ENCODE results near the gene NKPD1. TPM values are rescaled to one million over a fixed set of nuclear protein-coding genes. Genes with fewer than 3 reads are reported as not detected.
A peak's percentile ranks its signal among the peaks of the same experiment; 100 is the strongest.

Gene NKPD1
- total and polyA plus RNA-seq, 2 donors (not counting 1 experiment from before 2014, with no cell fraction given) = 0.27 to 0.36 TPM

GRCh38 chr19:45177817-45178261 lies 17.1 kb upstream of the NKPD1 start, which contains the start of gene TRAPPC6A:
TSS of gene TRAPPC6A (minus strand) at chr19:45178237. CDS start at chr19:45178218, 19 bp downstream.
- Histone ChIP-seq H3K36me3 (replicated peaks in 1 of 2; ENCODE audit: control extremely low read depth in 1 of 2, control insufficient read depth in 1 of 2, extremely low read depth in 1 of 2, insufficient read depth in 2 of 2, low read length in 1 of 2) (peaks cover 4% of the 10 kb centered on the region in 2 experiments), H3K9ac (ENCODE audit: low read length) (peak within 1 kb of the TSS; percentile 86), H3K27me3 (replicated peaks in 1 of 4; ENCODE audit: control extremely low read depth in 1 of 4, control insufficient read depth in 3 of 4, insufficient read depth in 4 of 4, low read length in 3 of 4) (no peaks in the 10 kb centered on the region), H3K79me2 (ENCODE audit: control insufficient read depth, insufficient read depth, low read length) (peaks cover 61% of the 10 kb centered on the region), H2AFZ (ENCODE audit: insufficient read depth, low read depth, low read length, poor library complexity, severe bottlenecking) (peak within 1 kb of the TSS; percentile 92), H3K4me1 (ENCODE audit: control insufficient read depth in 2 of 2, insufficient read depth in 2 of 2, low read length in 2 of 2) (peaks cover 25 to 38% of the 10 kb centered on the region in 2 donors), H3K4me2 (replicated peaks; ENCODE audit: low read depth, low read length, poor library complexity, severe bottlenecking) (peak within 1 kb of the TSS; percentile 95), H4K20me1 (ENCODE audit: control insufficient read depth, insufficient read depth, low read length, poor library complexity, severe bottlenecking) (peaks cover 31% of the 10 kb centered on the region), H3K9me3 (ENCODE audit: control extremely low read depth in 1 of 3, control insufficient read depth in 2 of 3, insufficient read depth in 1 of 3, low read length in 2 of 3) (no peaks in the 10 kb centered on the region), H3K4me3 (ENCODE audit: control extremely low read depth in 1 of 5, extremely low read depth in 1 of 5, insufficient read depth in 1 of 5, low read depth in 2 of 5, low read length in 4 of 5) (peak within 1 kb of the TSS; percentile 93 to 99 (median 95)), H3K27ac (ENCODE audit: low read length in 2 of 2) (peak within 1 kb of the TSS; percentile 86 to 91)
- Mint-ChIP-seq H3K4me1 (peaks cover 40% of the 10 kb centered on the region), H3K27ac (peak within 1 kb of the TSS; percentile 96), H3K9me3 (ENCODE audit: insufficient read depth) (no peaks in the 10 kb centered on the region), H3K27me3 (no peaks in the 10 kb centered on the region), H3K4me3 (peak within 1 kb of the TSS; percentile 95)
- CTCF ChIA-PET = interaction anchor here (0.7 to 1.8 kb wide), 9 partner anchors 10 to 523 kb away, joined by 3 to 19 read pairs (median 4); partner anchors contain the start of gene PPP1R37
- POLR2A ChIA-PET = interaction anchor here (0.6 to 1.5 kb wide), 7 partner anchors 13 to 223 kb away, joined by 3 to 9 read pairs (median 4); partner anchors contain the start of genes CLPTM1, GEMIN7 and PPP1R37
- under 1% methylated on average over 33 of the region's 36 CpGs for WGBS (ENCODE audit: insufficient coverage)
- TF ChIP-seq EZH2 (IDR thresholded peaks at IDR 0.05; ENCODE audit: borderline replicate concordance, insufficient read depth, low read depth, low read length, poor library complexity, severe bottlenecking) = no peak
- TF ChIP-seq CTCF (IDR thresholded peaks at IDR 0.05) = no peak
- no peak for DNase-seq
- intact Hi-C loops (cut with micrococcal nuclease) = loop anchor here (1.0 kb wide), 7 partner anchors 87 to 288 kb away; partner anchors contain the start of genes CLPTM1 and ERCC2
- ATAC-seq (ENCODE audit: low read depth) = no peak

Data from B cell (primary cell).